K562 (cell line): ENCODE measurements around the gene VPS11. TPM values are rescaled to one million over a fixed set of nuclear protein-coding genes. Genes with fewer than 3 reads are reported as not detected.

Experiments
- BMI1 ChIP-seq: fragments of 150-350 bp; IDR thresholded peaks from 2 replicates; pipeline ENCODE4 v1.6.1; 2014; ENCODE audit warnings: low read length
- CAMTA2 ChIP-seq: fragments of 250-450 bp; sonication (Bioruptor Pico); conservative IDR thresholded peaks from 2 replicates; pipeline ENCODE4 v1.5.1; 2022
- CUX1 ChIP-seq: fragments of 200-800 bp; sonication (Bioruptor generic); IDR thresholded peaks from 2 replicates; pipeline ENCODE4 v1.6.1; 2016; ENCODE audit warnings: missing genetic modification characterization, missing compliant biosample characterization
- E2F6 ChIP-seq, 2 experiments: IDR thresholded peaks; 2 replicates each; pipeline ENCODE4 v1.6.1; 2011; ENCODE audit warnings: borderline replicate concordance in 1 of 2, control low read depth in 1 of 2, low read depth in 1 of 2, low read length in 1 of 2, mild to moderate bottlenecking in 1 of 2, mixed read lengths in 1 of 2, moderate library complexity in 1 of 2; ENCODE audit not compliant: insufficient read depth in 1 of 2, insufficient read length in 1 of 2, poor library complexity in 1 of 2, severe bottlenecking in 1 of 2; ENCODE audit errors: extremely low read depth in 1 of 2
- EP300 ChIP-seq: IDR thresholded peaks from 2 replicates; pipeline ENCODE4 v1.6.1; 2012; ENCODE audit warnings: low read length, improper control_type of control experiment
- HDAC8 ChIP-seq: fragments of 450-650 bp; IDR thresholded peaks from 2 replicates; pipeline ENCODE4 v1.6.1; 2016; ENCODE audit warnings: mild to moderate bottlenecking, missing genetic modification characterization, moderate library complexity, missing compliant biosample characterization
- KDM1A ChIP-seq, 2 experiments: fragments of 450-650 bp; IDR thresholded peaks; 2 replicates each; pipeline ENCODE4 v1.6.1; 2016; ENCODE audit warnings: mild to moderate bottlenecking in 2 of 2
- NCOA1 ChIP-seq: fragments of 450-650 bp; IDR thresholded peaks from 2 replicates; pipeline ENCODE4 v1.6.1; 2016; ENCODE audit warnings: low read depth
- PHF21A ChIP-seq: fragments of 450-650 bp; IDR thresholded peaks from 2 replicates; pipeline ENCODE4 v1.6.1; 2017; ENCODE audit warnings: low read depth, borderline replicate concordance
- POLR2AphosphoS5 ChIP-seq: IDR thresholded peaks from 2 replicates; pipeline ENCODE4 v1.6.1; 2011; ENCODE audit warnings: mild to moderate bottlenecking, low read depth, low read length, moderate library complexity; ENCODE audit not compliant: control insufficient read depth, insufficient read depth
- RNF2 ChIP-seq: sonication (generic); IDR thresholded peaks from 2 replicates; pipeline ENCODE4 v1.6.1; 2016
- SP1 ChIP-seq: sonication (generic); formaldehyde crosslinking; IDR thresholded peaks from 2 replicates; pipeline ENCODE4 v1.8.1; 2022; ENCODE audit warnings: mild to moderate bottlenecking, missing genetic modification reagents
- SPI1 ChIP-seq: IDR thresholded peaks from 2 replicates; pipeline ENCODE4 v1.6.1; 2011; ENCODE audit warnings: low read depth, low read length, control low read depth, borderline replicate concordance
- SREBF1 ChIP-seq: fragments of 150-350 bp; IDR thresholded peaks from 2 replicates; pipeline ENCODE4 v1.6.1; 2014; ENCODE audit warnings: antibody characterized with exemption, low read depth, low read length, borderline replicate concordance
- ZNF280B ChIP-seq: fragments of 250-450 bp; sonication (Bioruptor Pico); IDR thresholded peaks from 2 replicates; pipeline ENCODE4 v1.5.1; 2021; ENCODE audit warnings: mild to moderate bottlenecking
- polyA plus RNA-seq, 8 experiments: library from polyadenylated mRNA; depleted of rRNA in 4 of 8; stranded (reverse) in 5 of 8; unstranded in 3 of 8; fragments of >200 nt; fragmentation: Nextera tagmentation in 2 of 8; fragmentation: Illumina TruSeq in 1 of 8; extraction: Ambion mirVana in 2 of 8; extraction: Trizol in 1 of 8; gene quantifications; 2 replicates each; pipeline versions ENCODE4 v1.2.1 to v1.2.3, GENCODE V29; 2011 to 2014; ENCODE audit warnings: inconsistent platforms in 1 of 8, missing spikeins in 1 of 8
- total RNA-seq, 7 experiments: library from RNA; depleted of rRNA in 6 of 7; stranded (reverse); fragments of >200 nt in 6 of 7; fragmentation: Illumina TruSeq in 2 of 7; extraction: Trizol in 2 of 7; gene quantifications; 2 replicates each; pipeline versions ENCODE4 v1.2.1 to v1.2.3, GENCODE V29; 2011 to 2021; ENCODE audit warnings: low replicate concordance in 1 of 7

Gene VPS11
- total and polyA plus RNA-seq, 9 of the 15 experiments (the other 6 are each of a cell fraction or from before 2014, with no cell fraction given): 14.1 to 35.5 (median 27.5) TPM

- 0 out of 2 replicates have a peak, but pooled peaks have one; percentile 33 for TF ChIP-seq CUX1 (CRISPR knock-in tag)
- TF ChIP-seq SP1: peak; percentile 68
- no peak for TF ChIP-seq BMI1
- no peak for TF ChIP-seq KDM1A (IDR thresholded peaks at IDR 0.05)
- no peak for TF ChIP-seq ZNF280B (CRISPR knock-in tag)
- no peak for TF ChIP-seq SREBF1
- TF ChIP-seq EP300: peak; percentile 38
- TF ChIP-seq RNF2: no peak; the same call in 1 of the 2 replicates
- no peak for TF ChIP-seq PHF21A
- peak; percentile 95 for TF ChIP-seq NCOA1
- TF ChIP-seq POLR2AphosphoS5: no peak
- peak; percentile 53; the same call in 1 of the 2 replicates for TF ChIP-seq HDAC8 (tag)
- TF ChIP-seq CAMTA2: no peak
- TF ChIP-seq SPI1: peak; percentile 65; the same call in 1 of the 2 replicates
- TF ChIP-seq E2F6 (IDR thresholded peaks at IDR 0.05; ENCODE audit: borderline replicate concordance in 1 of 2, extremely low read depth in 1 of 2, insufficient read depth in 1 of 2, insufficient read length in 1 of 2, low read depth in 1 of 2, low read length in 1 of 2, poor library complexity in 1 of 2, severe bottlenecking in 1 of 2): peak in 1 of 2 experiments; percentile 33
Measured at GRCh38 chr11:119101759-119102423, 34.3 kb downstream of the VPS11 start, which contains the start of gene DPAGT1 (continued).
